HEK293T (cell line): ENCODE data around the gene DCDC2C.

Experiments used
- CTCF ChIA-PET: fragments of 350-600 bp; formaldehyde crosslinking; extraction: SDS; loops from one replicate; lab custom pipeline; 2021; ENCODE audit warnings: antibody characterized with exemption, inconsistent platforms; lab: Yijun Ruan, JAX
- POLR2A ChIA-PET: fragments of 350-600 bp; formaldehyde crosslinking; extraction: SDS; loops from one replicate; lab custom pipeline; 2020; ENCODE audit warnings: antibody characterized with exemption, inconsistent platforms; lab: Yijun Ruan, JAX
- DNase-seq: peaks from one replicate; pipeline ENCODE4 v3.0.0; 2012; ENCODE audit warnings: mixed read lengths; ENCODE audit errors: extremely low spot score
- ARNT ChIP-seq: fragments of 450-650 bp; IDR thresholded peaks from 2 replicates; pipeline ENCODE4 v1.6.1; 2017; ENCODE audit warnings: mild to moderate bottlenecking
- BHLHE40 ChIP-seq: fragments of 450-650 bp; IDR thresholded peaks from 2 replicates; pipeline ENCODE4 v1.6.1; 2016; ENCODE audit warnings: mild to moderate bottlenecking, moderate library complexity, borderline replicate concordance
- CTBP1 ChIP-seq: fragments of 450-650 bp; IDR thresholded peaks from 2 replicates; pipeline ENCODE4 v1.6.1; 2016; ENCODE audit warnings: borderline replicate concordance
- ELF4 ChIP-seq: fragments of 450-650 bp; IDR thresholded peaks from 2 replicates; pipeline ENCODE4 v1.6.1; 2017; ENCODE audit warnings: antibody characterized with exemption
- FOXA1 ChIP-seq: fragments of 450-650 bp; IDR thresholded peaks from 2 replicates; pipeline ENCODE4 v1.6.1; 2016; ENCODE audit warnings: mild to moderate bottlenecking
- FOXK2 ChIP-seq: fragments of 450-650 bp; IDR thresholded peaks from 2 replicates; pipeline ENCODE4 v1.6.1; 2016; ENCODE audit warnings: mild to moderate bottlenecking
- FOXM1 ChIP-seq: fragments of 450-650 bp; IDR thresholded peaks from 2 replicates; pipeline ENCODE4 v1.6.1; 2017; ENCODE audit warnings: mild to moderate bottlenecking, borderline replicate concordance
- HDGF ChIP-seq: fragments of 450-650 bp; IDR thresholded peaks from 2 replicates; pipeline ENCODE4 v1.6.1; 2017; ENCODE audit warnings: antibody characterized with exemption, borderline replicate concordance
- L3MBTL2 ChIP-seq: fragments of 450-650 bp; conservative IDR thresholded peaks from 2 replicates; pipeline ENCODE4 v1.6.1; 2016; ENCODE audit warnings: mild to moderate bottlenecking
- LEF1 ChIP-seq: fragments of 450-650 bp; IDR thresholded peaks from 2 replicates; pipeline ENCODE4 v1.6.1; 2017; ENCODE audit warnings: mild to moderate bottlenecking, borderline replicate concordance
- NFRKB ChIP-seq: fragments of 450-650 bp; IDR thresholded peaks from 2 replicates; pipeline ENCODE4 v1.6.1; 2016; ENCODE audit warnings: mild to moderate bottlenecking, moderate library complexity
- PKNOX1 ChIP-seq: fragments of 450-650 bp; IDR thresholded peaks from 2 replicates; pipeline ENCODE4 v1.6.1; 2016
- SP1 ChIP-seq: fragments of 450-650 bp; IDR thresholded peaks from 2 replicates; pipeline ENCODE4 v1.6.1; 2017
- SUZ12 ChIP-seq: fragments of 450-650 bp; IDR thresholded peaks from 2 replicates; pipeline ENCODE4 v1.6.1; 2016; ENCODE audit warnings: mild to moderate bottlenecking
- TARDBP ChIP-seq: fragments of 450-650 bp; IDR thresholded peaks from 2 replicates; pipeline ENCODE4 v1.6.1; 2016
- ZNF384 ChIP-seq: fragments of 450-650 bp; IDR thresholded peaks from 2 replicates; pipeline ENCODE4 v1.6.1; 2016

Gene DCDC2C

GRCh38 chr2:3706892-3707291 lies 3.5 kb downstream of the DCDC2C start:
- no peak for DNase-seq
- TF ChIP-seq L3MBTL2, result no peak
- TF ChIP-seq FOXA1, result no peak
- TF ChIP-seq TARDBP, result no peak
- TF ChIP-seq SUZ12, result no peak
- TF ChIP-seq HDGF, result no peak
- TF ChIP-seq LEF1, result no peak
- TF ChIP-seq ZNF384, result no peak
- TF ChIP-seq NFRKB, result no peak
- no peak for TF ChIP-seq SP1
- TF ChIP-seq FOXK2, result no peak
- no peak for TF ChIP-seq PKNOX1
- no peak for TF ChIP-seq FOXM1
- TF ChIP-seq CTBP1, result no peak
- no peak for TF ChIP-seq ARNT
- TF ChIP-seq ELF4, result no peak
- TF ChIP-seq BHLHE40, result no peak
- ChIA-PET CTCF (no interaction called here), POLR2A (no interaction called here)

- POLR2A ChIA-PET, result no interaction called here
- CTCF ChIA-PET, result interaction anchor here (0.5 kb wide), 1 partner anchor 916 kb away, joined by 4 read pairs; no protein-coding TSS in a partner anchor
- TF ChIP-seq L3MBTL2 (no peak), BHLHE40 (no peak), CTBP1 (no peak), SP1 (no peak), ELF4 (no peak), ZNF384 (no peak), NFRKB (no peak), TARDBP (no peak), SUZ12 (no peak), ARNT (no peak), PKNOX1 (no peak), FOXA1 (no peak), LEF1 (no peak), HDGF (no peak)
- no peak for DNase-seq
Measured at GRCh38 chr2:3708576-3708975, 5.2 kb downstream of the DCDC2C start.

- TF ChIP-seq CTBP1 (no peak), L3MBTL2 (no peak), NFRKB (no peak), FOXM1 (no peak), BHLHE40 (no peak), PKNOX1 (no peak), HDGF (no peak), FOXK2 (no peak), ZNF384 (no peak), TARDBP (no peak), ARNT (no peak)
- ChIA-PET CTCF (interaction anchor here (0.5 kb wide), 1 partner anchor 915 kb away, joined by 4 read pairs; no protein-coding TSS in a partner anchor), POLR2A (no interaction called here)
- DNase-seq, result no peak
Measured at GRCh38 chr2:3709225-3709624, 5.8 kb downstream of the DCDC2C start.

GRCh38 chr2:3712424-3712823 lies 9.0 kb downstream of the DCDC2C start:
- TF ChIP-seq HDGF (no peak), FOXK2 (no peak), LEF1 (no peak), ZNF384 (no peak), FOXA1 (no peak), ARNT (no peak), SP1 (no peak), ELF4 (no peak), L3MBTL2 (no peak), SUZ12 (no peak), PKNOX1 (no peak), FOXM1 (no peak), BHLHE40 (no peak), CTBP1 (no peak), TARDBP (no peak), NFRKB (no peak)
- ChIA-PET CTCF (no interaction called here), POLR2A (no interaction called here)
- no peak for DNase-seq

- TF ChIP-seq NFRKB, result no peak
- TF ChIP-seq PKNOX1, result no peak
- TF ChIP-seq ARNT, result no peak
- TF ChIP-seq ZNF384, result no peak
- TF ChIP-seq BHLHE40, result no peak
- TF ChIP-seq LEF1, result no peak
- TF ChIP-seq FOXM1, result no peak
- TF ChIP-seq CTBP1, result no peak
- TF ChIP-seq SUZ12, result no peak
- no peak for TF ChIP-seq FOXK2
Measured at GRCh38 chr2:3712831-3713503, 9.6 kb downstream of the DCDC2C start.

More at GRCh38 chr2:3712831-3713503, 9.6 kb downstream of the DCDC2C start:
- CTCF ChIA-PET, result no interaction called here
- POLR2A ChIA-PET, result no interaction called here
- no peak for DNase-seq
